Stimulated activated CD8-positive, alpha-beta memory T cell treated with anti-CD3 and anti-CD28 coated beads, Interleukin-2, amount 100 ng/mL, for 1 hour (primary cell): ENCODE data around the gene RNF19B.
"Not testable (repeated sequence)": the region's sequence is repeated elsewhere in the genome, so short reads cannot be mapped to it uniquely, and the experiment has no call there.

Experiments used
- DNase-seq, 2 donors: peaks; one replicate each; pipeline ENCODE4 v3.0.0-alpha.2; 2020; ENCODE audit warnings: low read depth in 2 of 2

Gene RNF19B, protein sequence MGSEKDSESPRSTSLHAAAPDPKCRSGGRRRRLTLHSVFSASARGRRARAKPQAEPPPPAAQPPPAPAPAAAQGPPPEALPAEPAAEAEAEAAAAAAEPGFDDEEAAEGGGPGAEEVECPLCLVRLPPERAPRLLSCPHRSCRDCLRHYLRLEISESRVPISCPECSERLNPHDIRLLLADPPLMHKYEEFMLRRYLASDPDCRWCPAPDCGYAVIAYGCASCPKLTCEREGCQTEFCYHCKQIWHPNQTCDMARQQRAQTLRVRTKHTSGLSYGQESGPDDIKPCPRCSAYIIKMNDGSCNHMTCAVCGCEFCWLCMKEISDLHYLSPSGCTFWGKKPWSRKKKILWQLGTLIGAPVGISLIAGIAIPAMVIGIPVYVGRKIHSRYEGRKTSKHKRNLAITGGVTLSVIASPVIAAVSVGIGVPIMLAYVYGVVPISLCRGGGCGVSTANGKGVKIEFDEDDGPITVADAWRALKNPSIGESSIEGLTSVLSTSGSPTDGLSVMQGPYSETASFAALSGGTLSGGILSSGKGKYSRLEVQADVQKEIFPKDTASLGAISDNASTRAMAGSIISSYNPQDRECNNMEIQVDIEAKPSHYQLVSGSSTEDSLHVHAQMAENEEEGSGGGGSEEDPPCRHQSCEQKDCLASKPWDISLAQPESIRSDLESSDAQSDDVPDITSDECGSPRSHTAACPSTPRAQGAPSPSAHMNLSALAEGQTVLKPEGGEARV

DNA sequence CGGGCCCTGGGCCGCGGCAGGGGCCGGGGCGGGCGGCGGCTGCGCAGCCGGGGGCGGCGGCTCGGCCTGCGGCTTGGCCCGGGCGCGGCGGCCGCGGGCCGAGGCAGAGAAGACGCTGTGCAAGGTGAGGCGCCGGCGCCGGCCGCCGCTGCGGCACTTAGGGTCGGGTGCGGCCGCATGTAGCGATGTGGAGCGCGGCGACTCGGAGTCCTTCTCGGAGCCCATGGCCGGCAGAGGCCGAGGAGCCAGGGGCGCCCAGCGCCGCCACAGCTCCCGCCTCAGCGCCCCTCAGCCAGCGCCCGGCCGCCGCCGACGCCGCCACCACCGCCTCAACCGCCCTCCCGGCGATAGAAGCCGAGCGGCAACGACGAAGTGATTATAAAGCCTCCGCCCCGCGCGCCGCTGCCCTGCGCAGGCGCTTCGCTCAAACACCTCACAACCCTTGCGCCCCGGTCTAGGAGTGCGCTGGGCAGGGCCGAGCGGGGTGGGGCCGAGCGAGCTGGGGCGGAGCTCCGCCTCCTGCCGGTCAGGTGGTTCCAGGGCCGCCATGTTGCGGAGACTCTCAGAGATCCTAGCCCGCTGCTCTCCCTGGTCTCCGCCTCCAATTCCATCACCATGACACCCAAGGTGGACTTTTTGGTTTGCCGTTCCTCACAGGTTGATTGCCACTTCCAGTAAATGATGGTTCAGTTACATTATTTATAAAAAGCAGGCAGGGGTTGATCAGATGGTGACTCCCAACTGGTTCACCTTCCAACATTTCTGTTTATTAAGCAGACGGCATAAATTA is at the start of gene RNF19B:
Gene RNF19B (minus strand): TSS at position 349 of the 790 bp plus-strand sequence. CDS start 124 bp downstream, at position 225.
- peak; percentile 85 to 91 for DNase-seq

DNA sequence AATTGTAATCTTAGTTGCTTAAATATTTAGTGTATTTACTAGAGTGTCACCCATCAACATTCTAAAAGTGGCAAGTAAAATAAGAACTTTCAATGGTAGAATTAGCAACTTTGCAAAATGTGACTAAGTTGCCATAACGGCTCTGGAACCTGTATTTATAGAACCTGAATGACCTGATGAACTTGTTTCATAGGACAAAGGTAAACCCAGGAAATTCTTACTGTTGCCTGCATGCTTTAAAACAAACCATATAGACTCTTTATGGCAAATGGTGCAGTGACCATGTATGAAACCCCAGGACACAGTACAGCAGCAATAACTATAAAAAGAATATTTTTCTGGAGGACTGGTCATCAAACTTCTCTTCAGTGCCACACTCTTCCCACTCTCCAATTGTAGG is 49.2 kb upstream of the RNF19B start:
- DNase-seq, result no peak

DNA sequence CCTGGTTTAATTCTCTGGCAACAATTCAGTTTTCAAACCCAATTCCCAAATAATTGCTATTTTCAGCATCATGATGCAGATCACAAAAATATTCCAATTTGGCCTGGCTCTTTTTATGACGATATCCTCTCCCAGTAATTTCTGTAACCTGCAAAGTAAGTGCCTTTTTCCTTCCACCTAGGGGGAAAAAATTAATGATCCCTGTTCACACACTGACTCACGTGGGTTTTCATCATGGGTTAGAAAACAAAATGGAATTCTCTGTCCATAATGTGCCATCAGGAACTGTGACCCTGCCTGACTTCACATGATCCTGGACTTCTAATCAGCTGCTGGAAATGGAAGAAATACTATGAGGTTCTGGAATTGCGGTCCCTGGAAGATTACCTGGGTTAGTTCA is 47.6 kb upstream of the RNF19B start:
- no peak for DNase-seq

DNA sequence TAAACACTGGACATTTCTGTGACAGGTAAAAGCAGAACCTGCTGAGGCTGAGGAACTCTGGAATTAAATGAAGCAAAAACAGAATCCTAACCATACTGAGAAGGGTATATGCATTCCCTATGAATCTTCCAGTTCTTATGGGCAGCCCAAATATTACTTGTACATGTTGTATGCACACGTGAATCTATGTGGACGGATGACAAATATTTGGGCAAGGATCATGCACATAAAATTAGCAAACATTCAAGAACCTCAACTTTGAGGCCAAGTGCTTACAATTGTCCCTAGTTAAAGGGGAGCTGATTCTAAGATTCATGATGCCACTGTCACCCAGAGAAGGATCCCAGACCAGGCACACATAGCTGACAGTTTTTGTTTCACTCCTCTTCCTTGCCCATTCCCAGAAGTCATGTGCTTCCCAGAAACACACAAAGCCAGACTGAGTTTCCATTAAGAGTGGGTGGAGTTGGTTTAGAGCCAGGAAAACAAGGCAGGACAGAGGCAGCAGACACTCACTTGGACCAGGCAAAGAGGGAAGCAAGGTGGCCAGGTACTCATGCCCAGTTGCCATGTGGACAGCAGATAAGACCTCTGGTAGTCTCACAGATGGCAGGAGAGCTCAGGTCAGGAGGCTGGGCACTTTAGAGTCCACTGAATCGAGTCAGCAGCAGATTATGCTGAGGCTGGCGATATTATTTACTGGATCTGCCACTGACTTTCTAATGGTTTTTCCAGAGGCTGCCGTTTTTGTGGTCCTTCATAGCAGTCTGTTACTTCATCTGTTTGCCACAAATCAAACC is 46.5 kb upstream of the RNF19B start:
- no peak for DNase-seq

DNA sequence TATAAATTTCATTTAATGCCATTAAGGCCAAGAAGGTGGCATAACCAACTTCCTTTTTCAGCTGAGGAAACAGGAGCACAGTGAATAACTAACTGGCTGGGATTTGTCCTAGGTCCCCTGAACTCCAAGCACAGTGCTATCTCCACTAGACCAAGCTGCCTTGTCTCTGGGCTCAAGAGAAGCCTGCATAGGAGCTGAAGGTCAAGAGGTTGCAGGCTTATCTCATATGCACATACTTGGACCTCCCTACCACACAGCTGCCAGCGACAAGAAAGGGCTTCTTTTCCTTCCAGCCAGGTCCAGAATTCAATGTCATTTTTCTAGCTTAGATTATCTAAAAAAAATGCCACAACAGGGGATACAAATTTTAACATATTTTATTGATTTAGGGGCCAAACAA is 45.0 kb upstream of the RNF19B start:
- no peak for DNase-seq

DNA sequence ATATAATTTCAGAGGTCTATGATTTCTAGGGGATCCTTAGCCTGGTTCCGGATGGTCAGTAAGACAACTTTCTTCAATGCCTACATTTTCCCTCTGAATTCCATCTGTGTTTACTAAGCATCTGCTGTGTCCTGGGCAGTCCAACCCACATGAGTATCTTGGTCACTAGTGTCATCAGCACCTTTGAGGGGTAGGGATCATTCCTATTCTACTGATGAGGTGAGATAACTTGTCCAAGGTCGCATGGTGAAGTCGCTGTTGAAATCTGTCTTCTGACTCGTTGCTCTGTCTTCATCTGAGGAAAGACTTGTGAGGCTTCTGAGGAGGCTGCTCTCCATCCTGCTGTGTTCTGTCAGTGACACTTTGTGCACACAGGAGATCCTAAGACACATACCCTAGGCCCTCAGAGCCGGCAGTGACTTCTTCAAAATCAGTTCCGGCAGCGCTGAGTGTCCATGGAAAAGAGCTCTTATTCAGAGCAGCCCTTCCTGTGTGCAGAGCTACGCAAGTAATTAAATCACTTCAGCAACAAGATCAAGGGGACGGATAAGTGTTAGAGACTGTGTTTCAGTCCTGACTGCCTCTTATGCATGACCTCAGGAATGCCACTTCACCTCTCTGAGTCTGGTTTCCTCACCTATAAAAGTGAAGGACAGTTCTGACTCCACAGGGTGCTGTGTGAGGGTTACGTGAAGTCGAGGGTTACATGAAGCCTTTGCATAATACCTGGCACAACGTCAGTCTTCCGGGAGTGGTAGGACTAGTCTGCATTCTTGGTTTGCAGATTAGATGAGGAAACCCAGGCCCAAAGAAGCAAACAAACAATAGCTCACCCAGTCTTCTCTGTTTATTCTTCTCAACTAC is 43.7 kb upstream of the RNF19B start:
- DNase-seq, result no peak

DNA sequence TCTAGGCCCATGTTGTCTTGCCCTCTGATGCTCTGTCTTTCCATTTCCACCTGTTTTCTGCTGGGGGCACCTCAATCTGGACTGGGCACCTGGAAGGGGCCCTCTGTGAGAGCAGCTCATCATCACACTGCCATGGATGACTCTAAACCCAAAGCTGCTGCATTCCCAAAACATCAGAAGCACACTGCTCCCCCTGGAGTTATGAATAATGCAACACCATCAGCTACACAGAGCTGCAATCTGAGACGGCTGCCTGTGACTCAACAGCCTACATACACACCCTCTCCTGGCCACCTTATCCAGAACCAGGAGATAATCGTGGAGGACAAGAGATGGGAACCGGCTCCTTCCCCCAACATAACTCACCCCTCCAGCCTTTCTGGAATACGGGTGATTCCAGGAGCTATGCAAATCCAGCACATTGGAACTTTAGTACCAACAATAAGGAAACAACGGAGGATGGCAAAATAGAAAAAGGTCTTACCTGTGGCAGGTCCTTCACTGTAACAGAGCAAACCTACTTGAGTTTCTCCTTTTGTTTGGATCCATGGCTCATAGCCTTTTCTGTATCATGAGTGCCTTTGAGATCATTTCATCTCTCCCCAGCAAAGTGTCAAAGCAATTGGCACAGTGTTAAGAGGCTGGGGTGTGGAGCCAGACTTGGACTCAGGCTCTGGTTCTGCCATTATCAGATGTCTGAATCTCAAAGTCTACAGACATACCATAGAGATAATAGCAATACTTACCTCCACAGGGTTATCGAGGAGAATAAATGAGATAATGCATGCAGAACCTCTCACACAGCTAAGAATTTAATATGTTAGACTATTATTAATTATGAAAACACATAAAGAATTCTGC is 42.8 kb upstream of the RNF19B start:
- DNase-seq, result no peak

DNA sequence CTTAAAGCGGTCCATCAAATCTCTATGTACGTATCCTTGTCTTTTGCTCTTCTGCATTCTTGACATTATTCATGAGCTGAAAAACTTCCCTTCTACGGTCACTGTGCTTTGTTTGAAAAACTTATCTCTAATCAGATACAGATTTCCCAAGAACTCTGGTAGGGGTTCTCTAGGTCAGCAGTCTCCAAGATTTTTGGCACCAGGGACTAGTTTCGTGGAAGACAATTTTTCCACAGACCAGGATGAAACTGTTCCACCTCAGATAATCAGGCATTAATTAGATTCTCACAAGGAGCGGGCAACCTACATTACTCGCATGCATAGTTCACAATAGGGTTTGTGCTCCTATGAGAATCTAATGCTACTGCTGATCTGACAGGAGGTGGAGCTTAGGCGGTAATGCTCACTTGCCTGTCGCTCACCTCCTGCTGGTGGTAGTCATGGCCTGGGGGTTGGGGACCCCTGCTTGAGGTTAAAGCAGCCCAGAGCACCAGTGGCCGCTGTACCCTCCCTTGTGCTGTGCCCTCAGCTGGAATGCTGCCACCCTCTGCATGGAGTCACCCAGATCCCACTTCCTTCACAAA is 41.3 kb upstream of the RNF19B start:
- DNase-seq, result no peak

DNA sequence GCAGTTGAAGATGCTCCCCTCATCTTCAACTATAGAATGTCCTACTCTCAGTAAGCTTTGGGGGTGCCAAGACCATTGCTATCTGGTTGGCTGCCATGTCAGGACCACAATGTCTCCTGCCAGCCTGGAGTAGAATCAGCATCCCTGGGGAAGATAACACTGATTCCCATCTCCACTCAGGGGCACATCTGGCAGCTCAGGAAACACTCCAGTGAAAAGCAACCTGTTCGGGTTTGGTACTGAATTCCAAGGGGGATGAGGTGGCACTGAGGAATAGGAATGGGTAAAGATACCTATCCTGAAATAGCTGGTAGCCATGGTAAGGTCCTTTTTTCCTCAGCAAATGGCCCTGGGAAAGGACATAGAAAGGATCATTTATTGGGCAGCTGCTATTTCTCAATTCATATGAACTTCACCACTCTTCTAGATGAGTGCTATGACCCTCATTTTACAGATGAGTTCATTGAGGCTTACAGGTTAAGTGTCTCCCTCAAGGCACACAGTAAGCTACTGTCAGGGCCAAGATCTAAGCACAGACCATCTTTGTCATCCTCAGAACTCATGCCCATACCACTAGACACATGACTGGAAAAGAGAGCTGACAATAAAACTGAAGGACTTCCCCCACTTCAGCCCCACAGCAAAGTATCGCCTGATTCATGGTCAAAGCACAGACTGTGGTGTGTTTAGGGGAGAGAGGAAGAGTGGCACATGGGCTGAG is 40.7 kb upstream of the RNF19B start:
- DNase-seq, result no peak

DNA sequence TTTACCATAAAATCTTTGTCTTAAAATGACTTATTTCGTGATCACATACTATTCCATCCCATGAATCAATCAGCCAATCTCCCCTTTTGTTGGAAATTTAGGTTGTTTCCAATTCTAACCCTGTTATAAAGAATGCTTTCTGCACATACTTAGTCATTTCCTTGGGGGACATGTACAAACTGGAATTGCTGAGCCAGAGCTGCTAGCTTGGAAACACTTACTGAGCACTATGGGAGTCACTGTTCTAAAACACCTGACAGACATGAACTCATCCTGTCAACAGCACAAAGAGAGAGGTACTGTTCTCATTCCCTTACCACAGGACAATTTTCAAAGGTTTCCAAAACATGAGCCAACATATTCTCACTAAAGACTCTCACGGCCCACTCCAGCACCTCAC is 40.0 kb upstream of the RNF19B start:
- DNase-seq, result no peak

DNA sequence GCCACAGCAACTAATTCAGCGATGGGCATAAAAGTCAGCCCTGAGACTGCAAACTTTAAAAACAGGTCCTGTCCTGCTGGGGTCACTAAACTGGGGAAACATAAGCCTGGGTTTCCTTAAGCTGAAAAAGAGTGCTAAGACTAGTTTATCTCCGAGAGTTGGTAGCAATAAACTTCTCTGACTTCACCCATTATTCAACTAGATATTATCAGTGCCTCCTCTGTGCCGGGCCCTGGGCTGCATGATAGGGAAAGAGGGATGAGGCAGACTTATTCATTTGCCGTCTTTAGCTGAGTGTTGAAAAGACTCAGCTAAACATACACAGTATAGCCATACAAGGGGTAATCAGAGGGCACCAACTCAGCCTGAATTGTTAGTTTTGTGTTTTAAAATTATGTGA is 39.0 kb upstream of the RNF19B start:
- DNase-seq, result no peak

DNA sequence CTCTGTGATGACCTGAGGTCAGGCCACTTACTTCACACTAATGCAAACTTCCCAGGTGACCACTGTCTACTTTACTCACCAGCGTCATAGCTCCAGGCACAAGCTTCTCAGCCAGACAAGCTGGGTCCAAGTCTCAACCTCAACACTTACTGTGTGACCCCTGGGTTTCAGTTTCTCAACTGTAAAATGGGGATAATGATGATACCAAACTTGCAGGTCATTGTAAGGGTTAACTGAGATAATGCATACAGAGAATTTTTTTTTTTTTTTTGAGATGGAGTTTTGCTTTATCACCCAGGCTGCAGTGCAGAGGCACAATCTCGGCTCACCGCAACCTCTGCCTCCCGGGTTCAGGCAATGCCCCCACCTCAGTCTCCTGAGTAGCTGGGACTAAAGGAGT is 37.4 kb upstream of the RNF19B start:
- no peak for DNase-seq

DNA sequence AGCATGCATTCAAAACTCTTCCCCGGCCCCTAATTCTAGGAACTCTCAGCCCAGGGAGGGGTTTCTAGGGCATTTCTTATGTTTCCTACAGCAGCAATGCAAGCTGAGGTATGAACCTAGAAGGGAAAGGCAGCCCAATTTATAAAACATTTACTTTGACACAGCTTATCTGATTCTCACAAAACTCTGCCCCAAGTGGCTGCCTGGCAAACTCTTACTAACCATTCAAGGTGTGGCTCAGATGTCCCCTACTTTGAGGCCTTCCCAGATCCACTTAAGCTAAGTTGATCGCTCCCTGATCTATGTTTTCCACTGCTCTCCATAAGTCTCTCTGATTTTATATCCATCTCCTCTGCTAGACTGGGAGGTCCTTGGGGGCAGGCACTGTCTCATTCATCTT is 36.7 kb upstream of the RNF19B start:
- DNase-seq, result no peak

DNA sequence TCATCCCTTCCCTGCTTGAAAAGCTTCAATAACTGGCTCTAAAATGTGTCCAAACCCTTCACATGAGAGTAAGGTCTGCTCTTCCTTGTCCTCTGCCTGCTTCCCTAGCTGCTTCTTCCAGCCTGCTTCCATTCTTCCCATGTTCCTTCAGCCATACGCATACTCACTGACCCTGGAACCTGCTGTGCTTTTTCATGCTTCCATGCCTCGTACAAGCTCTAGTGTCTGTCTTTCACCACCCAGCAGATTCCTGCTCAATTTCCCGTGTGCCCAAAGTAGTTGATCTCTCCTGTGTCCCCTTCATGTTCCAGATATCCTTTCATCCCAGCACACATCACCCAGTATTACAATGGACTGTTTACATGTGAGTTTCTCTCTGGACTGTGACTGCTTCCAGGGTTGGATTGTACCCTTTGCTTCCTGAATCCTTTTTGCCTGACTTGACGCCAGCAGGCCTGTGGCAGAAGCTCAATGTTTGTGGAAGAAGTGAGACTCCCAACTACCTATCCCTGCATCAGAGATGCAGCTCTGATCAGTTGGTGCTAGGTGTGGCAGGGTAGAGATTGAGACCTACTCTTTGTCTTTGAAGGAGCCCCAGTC is 35.9 kb upstream of the RNF19B start:
- DNase-seq, result no peak

DNA sequence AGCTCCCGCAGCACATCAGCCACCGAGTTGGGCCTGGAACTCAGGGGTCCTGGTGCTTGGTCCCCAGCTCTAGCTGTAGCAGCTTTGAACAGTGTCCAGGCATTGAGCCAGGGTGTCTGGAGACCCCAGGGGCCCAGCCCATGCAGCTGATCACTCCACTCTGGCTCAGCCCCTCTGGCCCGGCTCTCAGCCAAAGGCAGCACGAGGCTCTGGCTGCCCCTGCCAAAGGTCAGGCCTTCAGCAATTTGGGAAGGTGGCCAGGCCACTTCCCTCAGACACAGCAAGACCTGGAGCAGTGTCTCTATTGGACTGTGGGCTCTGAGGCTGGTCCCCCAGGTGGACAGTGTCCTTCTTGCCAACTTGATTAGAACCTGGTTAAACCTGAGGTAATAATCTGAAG is 34.4 kb upstream of the RNF19B start:
- DNase-seq, result no peak

DNA sequence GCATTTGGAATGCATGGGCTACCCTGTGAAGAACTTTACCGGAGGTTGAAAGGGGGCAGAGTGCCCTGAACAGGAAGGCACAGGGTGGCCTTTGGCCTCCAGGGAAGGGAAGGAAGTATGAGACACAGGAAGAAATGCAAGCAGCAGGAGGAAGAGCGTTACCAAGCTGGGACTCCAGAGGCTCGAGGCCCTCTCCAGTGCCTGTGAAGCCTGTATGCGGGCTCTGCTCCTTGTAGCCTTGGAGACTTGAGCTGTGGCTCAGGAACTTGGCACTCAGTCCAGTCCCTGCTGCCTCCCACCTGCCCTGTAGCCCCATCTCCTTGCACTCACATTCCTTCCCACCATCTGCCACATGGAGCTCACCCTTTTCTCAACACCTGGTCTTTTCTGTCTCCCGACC is 33.5 kb upstream of the RNF19B start:
- no peak for DNase-seq

DNA sequence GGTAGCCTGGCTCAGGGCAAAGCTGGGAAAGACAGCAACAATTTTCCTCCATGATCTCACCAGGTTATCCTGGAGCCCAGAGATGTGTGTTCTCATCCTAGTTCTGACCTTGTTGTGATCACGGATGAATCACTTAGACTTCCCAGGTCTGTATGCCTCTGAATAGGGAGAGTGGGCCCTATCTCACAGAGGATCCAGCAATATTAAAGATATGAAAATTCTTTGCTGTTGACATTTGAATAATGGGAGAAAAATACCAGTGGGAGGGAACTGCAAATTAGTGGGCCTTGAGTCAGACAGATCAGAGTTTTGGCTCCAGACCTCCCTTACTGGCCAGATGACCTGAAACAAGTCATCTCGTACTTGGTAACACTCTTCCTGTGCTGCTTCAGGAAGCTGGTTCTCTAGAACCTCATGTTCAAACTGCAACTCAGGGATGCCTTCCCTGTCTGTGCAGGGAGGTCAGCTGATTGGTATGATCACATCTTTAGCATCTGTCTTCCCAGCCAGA is 32.8 kb upstream of the RNF19B start:
- DNase-seq, result no peak

DNA sequence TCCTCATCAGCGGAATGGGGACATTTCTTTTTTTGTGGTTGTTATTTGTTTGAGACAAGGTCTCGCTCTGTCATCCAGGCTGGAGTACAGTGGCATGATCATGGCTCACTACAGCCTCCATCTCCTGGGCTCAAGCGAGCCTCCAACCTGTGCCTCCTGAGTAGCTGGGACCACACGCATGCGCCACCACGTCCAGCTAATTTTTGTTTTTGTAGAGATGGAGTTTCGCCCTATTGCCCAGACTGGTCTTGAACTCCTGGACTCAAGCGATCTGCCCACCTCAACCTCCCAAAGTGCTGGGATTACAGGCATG is 28.7 kb upstream of the RNF19B start:
- not testable (repeated sequence) for DNase-seq
